ENCODE data around the gene TCL1B.

The TCL1B gene

GRCh38 chr14:95660651-95661515 lies 25.3 kb upstream of the TCL1B start:
- peaks cover 3% of the 10 kb centered on the region; the same call in 1 of the 2 replicates for H3K4me1 ChIP-seq (ENCODE audit: control insufficient read depth, insufficient read depth, low read length)
- CTCF ChIA-PET = interaction anchor here (0.7 kb wide), 1 partner anchor 20 kb away, joined by 3 read pairs; no protein-coding TSS in a partner anchor
- H3K27ac ChIP-seq (ENCODE audit: extremely low read depth, low read depth, low read length) = no peak overlapping the region
- no peaks in the 10 kb centered on the region for H3K9me3 ChIP-seq (ENCODE audit: control insufficient read depth, insufficient read depth, low read depth, low read length)
- H3K4me3 ChIP-seq (ENCODE audit: low read depth, low read length) = no peak overlapping the region
- POLR2A ChIA-PET = no interaction called here
- H3K36me3 ChIP-seq (ENCODE audit: control insufficient read depth in 2 of 2, insufficient read depth in 1 of 2, low read length in 2 of 2) = no peaks in the 10 kb centered on the region
- TF ChIP-seq ZNF629 (tag by site-specific recombination; IDR thresholded peaks at IDR 0.05) (no peak), ZNF341 (tag by site-specific recombination; IDR thresholded peaks at IDR 0.05; ENCODE audit: low read depth) (peak; percentile 49; the same call in 1 of the 2 replicates), SP7 (tag by site-specific recombination; IDR thresholded peaks at IDR 0.05) (no peak), ZFHX2 (tag by site-specific recombination; conservative IDR thresholded peaks at IDR 0.05) (peak; percentile 71), GLI4 (tag by site-specific recombination; IDR thresholded peaks at IDR 0.05) (no peak), EGR2 (tag by site-specific recombination; IDR thresholded peaks at IDR 0.05; ENCODE audit: low read depth) (peak; percentile 45; the same call in 1 of the 2 replicates), ZNF623 (tag by site-specific recombination; IDR thresholded peaks at IDR 0.05) (no peak)

- Histone ChIP-seq H3K36me3 (ENCODE audit: control insufficient read depth in 2 of 2, insufficient read depth in 1 of 2, low read length in 2 of 2) (no peaks in the 10 kb centered on the region), H3K9me3 (ENCODE audit: control insufficient read depth, insufficient read depth, low read depth, low read length) (no peaks in the 10 kb centered on the region), H3K27ac (ENCODE audit: extremely low read depth, low read depth, low read length) (no peak overlapping the region), H3K4me1 (ENCODE audit: control insufficient read depth, insufficient read depth, low read length) (peaks cover 3% of the 10 kb centered on the region; the same call in 1 of the 2 replicates), H3K4me3 (ENCODE audit: low read depth, low read length) (no peak overlapping the region)
- ChIA-PET POLR2A (no interaction called here), CTCF (no interaction called here)
- TF ChIP-seq ZNF629 (tag by site-specific recombination; IDR thresholded peaks at IDR 0.05) = no peak
- TF ChIP-seq ZNF558 (tag by site-specific recombination; IDR thresholded peaks at IDR 0.05) = no peak
- TF ChIP-seq ZIC2 (tag by site-specific recombination; IDR thresholded peaks at IDR 0.05) = peak; percentile 71
- TF ChIP-seq YY1 (tag by site-specific recombination; IDR thresholded peaks at IDR 0.05) = no peak
- no peak for TF ChIP-seq ZNF664 (tag by site-specific recombination; IDR thresholded peaks at IDR 0.05)
- no peak for TF ChIP-seq ZNF571 (tag by site-specific recombination; IDR thresholded peaks at IDR 0.05)
- no peak for TF ChIP-seq ZNF202 (tag by site-specific recombination; IDR thresholded peaks at IDR 0.05; ENCODE audit: borderline replicate concordance)
- TF ChIP-seq ZNF621 (tag by site-specific recombination; IDR thresholded peaks at IDR 0.05) = no peak
- TF ChIP-seq ZNF518A (tag by site-specific recombination; conservative IDR thresholded peaks at IDR 0.05; ENCODE audit: low read depth) = no peak
- TF ChIP-seq KLF16 (tag by site-specific recombination; IDR thresholded peaks at IDR 0.05) = no peak
- no peak for TF ChIP-seq ZNF350 (tag by site-specific recombination; IDR thresholded peaks at IDR 0.05)
- TF ChIP-seq ZNF473 (tag by site-specific recombination; IDR thresholded peaks at IDR 0.05) = no peak
- TF ChIP-seq ZNF169 (tag by site-specific recombination; IDR thresholded peaks at IDR 0.05) = no peak
- no peak for TF ChIP-seq ZNF114 (tag by site-specific recombination; IDR thresholded peaks at IDR 0.05)
- no peak for TF ChIP-seq HOXA7 (CRISPR knock-in tag; IDR thresholded peaks at IDR 0.05; ENCODE audit: borderline replicate concordance)
- TF ChIP-seq ZNF280C (tag by site-specific recombination; IDR thresholded peaks at IDR 0.05) = no peak
- TF ChIP-seq FEZF1 (tag by site-specific recombination; IDR thresholded peaks at IDR 0.05) = peak; percentile 21; the same call in 1 of the 2 replicates
- no peak for TF ChIP-seq PRDM6 (tag by site-specific recombination; IDR thresholded peaks at IDR 0.05)
- TF ChIP-seq SCRT2 (tag by site-specific recombination; IDR thresholded peaks at IDR 0.05) = peak; percentile 87
- TF ChIP-seq EGR2 (tag by site-specific recombination; IDR thresholded peaks at IDR 0.05; ENCODE audit: low read depth) = no peak
These were observed 23.6 kb upstream of the TCL1B start for GRCh38 chr14:95662376-95663186.
